Hematopoietic multipotent progenitor cell treated with erythropoietin and hydrocortisone succinate and interleukin-3 and kit ligand, for 15 days (in vitro differentiated cells): ENCODE results near the gene THSD7A.

Source experiments
- DNase-seq: peaks from one replicate; pipeline ENCODE4 v3.0.0-alpha.2; 2015; ENCODE audit warnings: low spot score

THSD7A gene

GRCh38 chr7:11331128-11332102 lies 500.6 kb downstream of the THSD7A start:
- no peak for DNase-seq

GRCh38 chr7:11330717-11331116 lies 501.3 kb downstream of the THSD7A start:
- no peak for DNase-seq

- DNase-seq, result no peak
These were observed 501.8 kb downstream of the THSD7A start for GRCh38 chr7:11330208-11330607.

- DNase-seq, result no peak
These were observed 502.4 kb downstream of the THSD7A start for GRCh38 chr7:11329626-11330025.

GRCh38 chr7:11328309-11328708 lies 503.7 kb downstream of the THSD7A start:
- DNase-seq, result no peak

GRCh38 chr7:11327633-11328032 lies 504.4 kb downstream of the THSD7A start:
- no peak for DNase-seq
